CD14-positive monocyte (primary cell): ENCODE results near the gene PHLDA2. TPM values are rescaled to one million over a fixed set of nuclear protein-coding genes. Genes with fewer than 3 reads are reported as not detected.

Source experiments
- DNase-seq, 3 donors: peaks; one replicate each; pipeline ENCODE4 v3.0.0-alpha.2; 2011 to 2022
- H2AFZ ChIP-seq: 2 replicates; pipeline ENCODE4 v1.6.0; 2012; ENCODE audit warnings: mild to moderate bottlenecking, low read depth, low read length, inconsistent platforms; ENCODE audit not compliant: insufficient read depth, poor library complexity, severe bottlenecking
- H3K27ac ChIP-seq, 2 donors: 1 replicate in 1 of 2; 2 replicates in 1 of 2; pipeline ENCODE4 v1.5.1; 2012 to 2013; ENCODE audit warnings: low read length in 2 of 2, control low read depth in 1 of 2, inconsistent platforms in 1 of 2, low read depth in 1 of 2, mild to moderate bottlenecking in 1 of 2
- H3K27me3 ChIP-seq, 2 donors: one replicate each; pipeline versions ENCODE4 v1.6.0 to v1.6.1; 2011 to 2013; ENCODE audit warnings: low read length in 2 of 2; ENCODE audit not compliant: control insufficient read depth in 2 of 2, insufficient read depth in 2 of 2
- H3K36me3 ChIP-seq, 2 donors: replicated peaks in 1 of 2; 1 replicate in 1 of 2; 2 replicates in 1 of 2; pipeline versions ENCODE4 v1.5.1 to v1.6.1; 2012 to 2013; ENCODE audit warnings: low read length in 2 of 2, control low read depth in 1 of 2, inconsistent platforms in 1 of 2, mild to moderate bottlenecking in 1 of 2; ENCODE audit not compliant: insufficient read depth in 2 of 2, control insufficient read depth in 1 of 2
- H3K4me1 ChIP-seq, 2 donors: 1 replicate in 1 of 2; 2 replicates in 1 of 2; pipeline versions ENCODE4 v1.5.1 to v1.6.1; 2012 to 2013; ENCODE audit warnings: low read length in 2 of 2, control low read depth in 1 of 2, inconsistent platforms in 1 of 2, mild to moderate bottlenecking in 1 of 2, moderate library complexity in 1 of 2; ENCODE audit not compliant: insufficient read depth in 2 of 2, control insufficient read depth in 1 of 2
- H3K4me2 ChIP-seq: replicated peaks from 2 replicates; pipeline ENCODE3; 2012; ENCODE audit warnings: low read length, moderate library complexity, mild to moderate bottlenecking; ENCODE audit not compliant: poor library complexity, severe bottlenecking; ENCODE audit errors: extremely low read depth
- H3K4me3 ChIP-seq, 3 experiments: fragments of 200-600 bp in 1 of 3; sonication (generic) in 1 of 3; replicated peaks in 1 of 3; 1 replicate in 2 of 3; 2 replicates in 1 of 3; pipeline ENCODE4 v1.5.1; 2011 to 2013; ENCODE audit warnings: low read length in 3 of 3, mild to moderate bottlenecking in 3 of 3, control low read depth in 2 of 3, low read depth in 2 of 3, inconsistent platforms in 1 of 3, moderate library complexity in 1 of 3
- H3K79me2 ChIP-seq: 2 replicates; pipeline ENCODE4 v1.6.0; 2012; ENCODE audit warnings: mild to moderate bottlenecking, control low read depth, inconsistent platforms, low read length, moderate library complexity; ENCODE audit not compliant: insufficient read depth
- H3K9ac ChIP-seq: 2 replicates; pipeline ENCODE4 v1.6.0; 2017; ENCODE audit warnings: low read length, mild to moderate bottlenecking; ENCODE audit not compliant: insufficient read depth, poor library complexity, severe bottlenecking
- H3K9me3 ChIP-seq, 2 donors: replicated peaks in 1 of 2; 1 replicate in 1 of 2; 2 replicates in 1 of 2; pipeline versions ENCODE4 v1.5.1 to v1.6.1; 2012 to 2013; ENCODE audit warnings: low read length in 2 of 2, control low read depth in 1 of 2; ENCODE audit not compliant: control insufficient read depth in 1 of 2, insufficient read depth in 1 of 2
- H4K20me1 ChIP-seq: 2 replicates; pipeline ENCODE4 v1.6.0; 2012; ENCODE audit warnings: mild to moderate bottlenecking, low read length, control low read depth, moderate library complexity; ENCODE audit not compliant: insufficient read depth
- H3K27ac Mint-ChIP-seq, 7 donors: one replicate each; pipeline ENCODE4 v1.8.0; 2020; ENCODE audit warnings: mild to moderate bottlenecking in 7 of 7, mixed read lengths in 7 of 7, moderate library complexity in 6 of 7, inconsistent platforms in 2 of 7
- H3K27me3 Mint-ChIP-seq, 3 donors: one replicate each; pipeline ENCODE4 v1.8.0; 2021 to 2022; ENCODE audit warnings: low read depth in 3 of 3, mild to moderate bottlenecking in 3 of 3, mixed read lengths in 3 of 3, moderate library complexity in 3 of 3, inconsistent platforms in 1 of 3
- H3K36me3 Mint-ChIP-seq, 2 donors: one replicate each; pipeline ENCODE4 v1.8.0; 2020; ENCODE audit warnings: mixed read lengths in 2 of 2, inconsistent platforms in 1 of 2, mild to moderate bottlenecking in 1 of 2
- H3K4me1 Mint-ChIP-seq: one replicate; pipeline ENCODE4 v1.8.0; 2020; ENCODE audit warnings: mild to moderate bottlenecking, mixed read lengths
- H3K4me3 Mint-ChIP-seq, 2 donors: one replicate each; pipeline ENCODE4 v1.8.0; 2020; ENCODE audit warnings: mild to moderate bottlenecking in 2 of 2, mixed read lengths in 2 of 2, moderate library complexity in 1 of 2
- H3K9me3 Mint-ChIP-seq, 7 donors: one replicate each; pipeline ENCODE4 v1.8.0; 2020 to 2022; ENCODE audit warnings: mixed read lengths in 7 of 7, mild to moderate bottlenecking in 6 of 7, moderate library complexity in 6 of 7, inconsistent platforms in 2 of 7
- CTCF ChIP-seq: fragments of 200-600 bp; IDR thresholded peaks from one replicate; pipeline ENCODE4 v1.8.0; 2022; ENCODE audit warnings: antibody characterized with exemption, mild to moderate bottlenecking
- WGBS: methylation state at CpG from one replicate; pipeline ENCODE4 v1.1.5; 2013; ENCODE audit warnings: missing lambda C conversion rate; ENCODE audit not compliant: insufficient coverage; 5-methylcytosine and 5-hydroxymethylcytosine counted together
- intact Hi-C, 2 donors: fragments of 100-400 bp; cut with micrococcal nuclease; formaldehyde crosslinking; loops; one replicate each; pipeline versions ENCODE4 v1.15.0 to v1.15.1; 2023
- polyA plus RNA-seq, 3 donors: library from polyadenylated mRNA; depleted of rRNA in 1 of 3; unstranded in 2 of 3; stranded (reverse) in 1 of 3; fragments of 300-500 nt in 2 of 3; fragments of >200 nt in 1 of 3; fragmentation: Illumina TruSeq in 2 of 3; gene quantifications; 1 replicate in 2 of 3; 2 replicates in 1 of 3; pipeline ENCODE4 v1.2.3, GENCODE V29; 2012 to 2021

The PHLDA2 gene
- polyA plus RNA-seq, 3 donors, result 2.6 to 54.5 (median 4.7) TPM

GRCh38 chr11:2964782-2965181 is 35.6 kb upstream of the PHLDA2 start:
- Histone ChIP-seq H3K27ac (peak overlapping the region in 1 of 2 donors; percentile 10), H2AFZ (no peak overlapping the region), H3K27me3 (no peaks in the 10 kb centered on the region), H3K4me3 (no peak overlapping the region), H3K9me3 (no peaks in the 10 kb centered on the region), H3K79me2 (peaks cover 58% of the 10 kb centered on the region), H4K20me1 (peaks cover 55% of the 10 kb centered on the region), H3K36me3 (peaks cover 76 to 89% of the 10 kb centered on the region in 2 donors), H3K9ac (no peak overlapping the region), H3K4me2 (no peak overlapping the region), H3K4me1 (peaks cover 19 to 29% of the 10 kb centered on the region in 2 donors)
- no peaks in the 10 kb centered on the region for H3K9me3 Mint-ChIP-seq
- peaks cover 0 to 1% (median 0%) of the 10 kb centered on the region in 3 donors for H3K27me3 Mint-ChIP-seq
- peaks cover 87 to 93% of the 10 kb centered on the region in 2 donors for H3K36me3 Mint-ChIP-seq
- whole genome bisulfite sequencing, result 80% methylated on average over 1 of the region's 4 CpGs
- TF ChIP-seq CTCF, result no peak
- H3K4me1 Mint-ChIP-seq, result peaks cover 25% of the 10 kb centered on the region
- intact Hi-C loops, result loop anchor here in 1 of 2 donors (10.0 kb wide), 1 partner anchor 430 kb away; no protein-coding TSS in a partner anchor
- peak overlapping the region in 1 of 7 donors; percentile 1 for H3K27ac Mint-ChIP-seq
- DNase-seq, result no peak
- no peak overlapping the region for H3K4me3 Mint-ChIP-seq

- H3K36me3 ChIP-seq, result peaks cover 73 to 89% of the 10 kb centered on the region in 2 donors
- H3K9me3 Mint-ChIP-seq, result no peaks in the 10 kb centered on the region
- no peaks in the 10 kb centered on the region for H3K27me3 ChIP-seq
- peaks cover 0 to 1% (median 0%) of the 10 kb centered on the region in 3 donors for H3K27me3 Mint-ChIP-seq
- H3K27ac Mint-ChIP-seq, result peak overlapping the region in 6 of 7 donors; percentile 9 to 89 (median 74)
- H3K4me3 ChIP-seq, result no peak overlapping the region
- H2AFZ ChIP-seq, result no peak overlapping the region
- H3K79me2 ChIP-seq, result peaks cover 56% of the 10 kb centered on the region
- H3K4me2 ChIP-seq, result no peak overlapping the region
- no peaks in the 10 kb centered on the region for H3K9me3 ChIP-seq
- intact Hi-C loops, result loop anchor here in 1 of 2 donors (10.0 kb wide), 1 partner anchor 429 kb away; no protein-coding TSS in a partner anchor
- peaks cover 55% of the 10 kb centered on the region for H4K20me1 ChIP-seq
- H3K27ac ChIP-seq, result peak overlapping the region in 1 of 2 donors; percentile 52
- no peak overlapping the region for H3K9ac ChIP-seq
- DNase-seq, result no peak
- H3K4me1 Mint-ChIP-seq, result peaks cover 31% of the 10 kb centered on the region
- no CpG with 5 or more reads among the region's 6 CpGs for WGBS
- no peak for TF ChIP-seq CTCF
- H3K4me3 Mint-ChIP-seq, result no peak overlapping the region
- peaks cover 86 to 93% of the 10 kb centered on the region in 2 donors for H3K36me3 Mint-ChIP-seq
- H3K4me1 ChIP-seq, result peaks cover 25 to 37% of the 10 kb centered on the region in 2 donors
These were observed 34.5 kb upstream of the PHLDA2 start for GRCh38 chr11:2963761-2964160.
